ENCODE results near the gene POLD1. TPM values are rescaled to one million over a fixed set of nuclear protein-coding genes. Genes with fewer than 3 reads are reported as not detected.

The POLD1 gene
- total and polyA plus RNA-seq, 2 experiments from 2014 or later: 111 to 173 TPM

DNA sequence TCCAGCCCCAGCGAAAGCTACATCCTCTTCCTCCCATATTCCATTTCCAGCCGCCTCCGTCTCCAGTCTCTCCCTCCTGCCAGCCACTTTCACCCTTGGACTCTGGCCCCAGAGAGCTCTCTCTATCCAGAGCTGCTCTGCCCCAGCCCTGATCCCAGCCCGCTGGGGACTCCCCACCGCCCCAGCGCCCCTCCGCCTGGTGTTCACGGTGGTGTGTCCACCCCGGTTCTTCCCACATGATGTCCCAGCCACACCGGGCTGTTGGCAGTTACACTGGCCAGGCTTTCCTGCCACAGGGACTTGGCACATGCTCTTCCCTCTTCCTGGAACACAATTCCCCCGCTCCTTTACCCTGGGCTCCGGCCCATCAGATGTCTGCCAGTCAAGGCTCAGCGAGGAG lies 80.9 kb downstream of the POLD1 start:
- TF ChIP-seq EZH2 (IDR thresholded peaks at IDR 0.05; ENCODE audit: low read depth, unreplicated experiment) (no peak), JUNB (IDR thresholded peaks at IDR 0.05; ENCODE audit: unreplicated experiment) (no peak), ZNF331 (CRISPR knock-in tag; IDR thresholded peaks at IDR 0.05; ENCODE audit: low read depth) (no peak), STAT1 (IDR thresholded peaks at IDR 0.05; ENCODE audit: unreplicated experiment) (no peak), NANOG (IDR thresholded peaks at IDR 0.05; ENCODE audit: borderline replicate concordance) (no peak), POLR2AphosphoS5 (IDR thresholded peaks at IDR 0.05; ENCODE audit: low read depth) (no peak), ZNF114 (CRISPR knock-in tag; IDR thresholded peaks at IDR 0.05) (no peak), EZH2phosphoT487 (IDR thresholded peaks at IDR 0.05; ENCODE audit: unreplicated experiment) (no peak), CREB1 (CRISPR knock-in tag; IDR thresholded peaks at IDR 0.05; ENCODE audit: low read depth) (no peak)
- TF ChIP-seq, protein P1, sequence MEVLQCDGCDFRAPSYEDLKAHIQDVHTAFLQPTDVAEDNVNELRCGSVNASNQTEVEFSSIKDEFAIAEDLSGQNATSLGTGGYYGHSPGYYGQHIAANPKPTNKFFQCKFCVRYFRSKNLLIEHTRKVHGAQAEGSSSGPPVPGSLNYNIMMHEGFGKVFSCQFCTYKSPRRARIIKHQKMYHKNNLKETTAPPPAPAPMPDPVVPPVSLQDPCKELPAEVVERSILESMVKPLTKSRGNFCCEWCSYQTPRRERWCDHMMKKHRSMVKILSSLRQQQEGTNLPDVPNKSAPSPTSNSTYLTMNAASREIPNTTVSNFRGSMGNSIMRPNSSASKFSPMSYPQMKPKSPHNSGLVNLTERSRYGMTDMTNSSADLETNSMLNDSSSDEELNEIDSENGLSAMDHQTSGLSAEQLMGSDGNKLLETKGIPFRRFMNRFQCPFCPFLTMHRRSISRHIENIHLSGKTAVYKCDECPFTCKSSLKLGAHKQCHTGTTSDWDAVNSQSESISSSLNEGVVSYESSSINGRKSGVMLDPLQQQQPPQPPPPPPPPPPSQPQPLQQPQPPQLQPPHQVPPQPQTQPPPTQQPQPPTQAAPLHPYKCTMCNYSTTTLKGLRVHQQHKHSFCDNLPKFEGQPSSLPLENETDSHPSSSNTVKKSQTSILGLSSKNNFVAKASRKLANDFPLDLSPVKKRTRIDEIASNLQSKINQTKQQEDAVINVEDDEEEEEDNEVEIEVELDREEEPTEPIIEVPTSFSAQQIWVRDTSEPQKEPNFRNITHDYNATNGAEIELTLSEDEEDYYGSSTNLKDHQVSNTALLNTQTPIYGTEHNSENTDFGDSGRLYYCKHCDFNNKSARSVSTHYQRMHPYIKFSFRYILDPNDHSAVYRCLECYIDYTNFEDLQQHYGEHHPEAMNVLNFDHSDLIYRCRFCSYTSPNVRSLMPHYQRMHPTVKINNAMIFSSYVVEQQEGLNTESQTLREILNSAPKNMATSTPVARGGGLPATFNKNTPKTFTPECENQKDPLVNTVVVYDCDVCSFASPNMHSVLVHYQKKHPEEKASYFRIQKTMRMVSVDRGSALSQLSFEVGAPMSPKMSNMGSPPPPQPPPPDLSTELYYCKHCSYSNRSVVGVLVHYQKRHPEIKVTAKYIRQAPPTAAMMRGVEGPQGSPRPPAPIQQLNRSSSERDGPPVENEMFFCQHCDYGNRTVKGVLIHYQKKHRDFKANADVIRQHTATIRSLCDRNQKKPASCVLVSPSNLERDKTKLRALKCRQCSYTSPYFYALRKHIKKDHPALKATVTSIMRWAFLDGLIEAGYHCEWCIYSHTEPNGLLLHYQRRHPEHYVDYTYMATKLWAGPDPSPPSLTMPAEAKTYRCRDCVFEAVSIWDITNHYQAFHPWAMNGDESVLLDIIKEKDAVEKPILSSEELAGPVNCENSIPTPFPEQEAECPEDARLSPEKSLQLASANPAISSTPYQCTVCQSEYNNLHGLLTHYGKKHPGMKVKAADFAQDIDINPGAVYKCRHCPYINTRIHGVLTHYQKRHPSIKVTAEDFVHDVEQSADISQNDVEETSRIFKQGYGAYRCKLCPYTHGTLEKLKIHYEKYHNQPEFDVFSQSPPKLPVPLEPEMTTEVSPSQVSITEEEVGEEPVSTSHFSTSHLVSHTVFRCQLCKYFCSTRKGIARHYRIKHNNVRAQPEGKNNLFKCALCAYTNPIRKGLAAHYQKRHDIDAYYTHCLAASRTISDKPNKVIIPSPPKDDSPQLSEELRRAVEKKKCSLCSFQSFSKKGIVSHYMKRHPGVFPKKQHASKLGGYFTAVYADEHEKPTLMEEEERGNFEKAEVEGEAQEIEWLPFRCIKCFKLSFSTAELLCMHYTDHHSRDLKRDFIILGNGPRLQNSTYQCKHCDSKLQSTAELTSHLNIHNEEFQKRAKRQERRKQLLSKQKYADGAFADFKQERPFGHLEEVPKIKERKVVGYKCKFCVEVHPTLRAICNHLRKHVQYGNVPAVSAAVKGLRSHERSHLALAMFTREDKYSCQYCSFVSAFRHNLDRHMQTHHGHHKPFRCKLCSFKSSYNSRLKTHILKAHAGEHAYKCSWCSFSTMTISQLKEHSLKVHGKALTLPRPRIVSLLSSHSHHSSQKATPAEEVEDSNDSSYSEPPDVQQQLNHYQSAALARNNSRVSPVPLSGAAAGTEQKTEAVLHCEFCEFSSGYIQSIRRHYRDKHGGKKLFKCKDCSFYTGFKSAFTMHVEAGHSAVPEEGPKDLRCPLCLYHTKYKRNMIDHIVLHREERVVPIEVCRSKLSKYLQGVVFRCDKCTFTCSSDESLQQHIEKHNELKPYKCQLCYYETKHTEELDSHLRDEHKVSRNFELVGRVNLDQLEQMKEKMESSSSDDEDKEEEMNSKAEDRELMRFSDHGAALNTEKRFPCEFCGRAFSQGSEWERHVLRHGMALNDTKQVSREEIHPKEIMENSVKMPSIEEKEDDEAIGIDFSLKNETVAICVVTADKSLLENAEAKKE (CRISPR knock-in tag; IDR thresholded peaks at IDR 0.05): no peak
- TF ChIP-seq, protein P2, sequence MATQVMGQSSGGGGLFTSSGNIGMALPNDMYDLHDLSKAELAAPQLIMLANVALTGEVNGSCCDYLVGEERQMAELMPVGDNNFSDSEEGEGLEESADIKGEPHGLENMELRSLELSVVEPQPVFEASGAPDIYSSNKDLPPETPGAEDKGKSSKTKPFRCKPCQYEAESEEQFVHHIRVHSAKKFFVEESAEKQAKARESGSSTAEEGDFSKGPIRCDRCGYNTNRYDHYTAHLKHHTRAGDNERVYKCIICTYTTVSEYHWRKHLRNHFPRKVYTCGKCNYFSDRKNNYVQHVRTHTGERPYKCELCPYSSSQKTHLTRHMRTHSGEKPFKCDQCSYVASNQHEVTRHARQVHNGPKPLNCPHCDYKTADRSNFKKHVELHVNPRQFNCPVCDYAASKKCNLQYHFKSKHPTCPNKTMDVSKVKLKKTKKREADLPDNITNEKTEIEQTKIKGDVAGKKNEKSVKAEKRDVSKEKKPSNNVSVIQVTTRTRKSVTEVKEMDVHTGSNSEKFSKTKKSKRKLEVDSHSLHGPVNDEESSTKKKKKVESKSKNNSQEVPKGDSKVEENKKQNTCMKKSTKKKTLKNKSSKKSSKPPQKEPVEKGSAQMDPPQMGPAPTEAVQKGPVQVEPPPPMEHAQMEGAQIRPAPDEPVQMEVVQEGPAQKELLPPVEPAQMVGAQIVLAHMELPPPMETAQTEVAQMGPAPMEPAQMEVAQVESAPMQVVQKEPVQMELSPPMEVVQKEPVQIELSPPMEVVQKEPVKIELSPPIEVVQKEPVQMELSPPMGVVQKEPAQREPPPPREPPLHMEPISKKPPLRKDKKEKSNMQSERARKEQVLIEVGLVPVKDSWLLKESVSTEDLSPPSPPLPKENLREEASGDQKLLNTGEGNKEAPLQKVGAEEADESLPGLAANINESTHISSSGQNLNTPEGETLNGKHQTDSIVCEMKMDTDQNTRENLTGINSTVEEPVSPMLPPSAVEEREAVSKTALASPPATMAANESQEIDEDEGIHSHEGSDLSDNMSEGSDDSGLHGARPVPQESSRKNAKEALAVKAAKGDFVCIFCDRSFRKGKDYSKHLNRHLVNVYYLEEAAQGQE (IDR thresholded peaks at IDR 0.05; ENCODE audit: unreplicated experiment): no peak
- TF ChIP-seq, protein P3, sequence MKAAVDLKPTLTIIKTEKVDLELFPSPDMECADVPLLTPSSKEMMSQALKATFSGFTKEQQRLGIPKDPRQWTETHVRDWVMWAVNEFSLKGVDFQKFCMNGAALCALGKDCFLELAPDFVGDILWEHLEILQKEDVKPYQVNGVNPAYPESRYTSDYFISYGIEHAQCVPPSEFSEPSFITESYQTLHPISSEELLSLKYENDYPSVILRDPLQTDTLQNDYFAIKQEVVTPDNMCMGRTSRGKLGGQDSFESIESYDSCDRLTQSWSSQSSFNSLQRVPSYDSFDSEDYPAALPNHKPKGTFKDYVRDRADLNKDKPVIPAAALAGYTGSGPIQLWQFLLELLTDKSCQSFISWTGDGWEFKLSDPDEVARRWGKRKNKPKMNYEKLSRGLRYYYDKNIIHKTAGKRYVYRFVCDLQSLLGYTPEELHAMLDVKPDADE (IDR thresholded peaks at IDR 0.05): no peak
- TF ChIP-seq, protein P4, sequence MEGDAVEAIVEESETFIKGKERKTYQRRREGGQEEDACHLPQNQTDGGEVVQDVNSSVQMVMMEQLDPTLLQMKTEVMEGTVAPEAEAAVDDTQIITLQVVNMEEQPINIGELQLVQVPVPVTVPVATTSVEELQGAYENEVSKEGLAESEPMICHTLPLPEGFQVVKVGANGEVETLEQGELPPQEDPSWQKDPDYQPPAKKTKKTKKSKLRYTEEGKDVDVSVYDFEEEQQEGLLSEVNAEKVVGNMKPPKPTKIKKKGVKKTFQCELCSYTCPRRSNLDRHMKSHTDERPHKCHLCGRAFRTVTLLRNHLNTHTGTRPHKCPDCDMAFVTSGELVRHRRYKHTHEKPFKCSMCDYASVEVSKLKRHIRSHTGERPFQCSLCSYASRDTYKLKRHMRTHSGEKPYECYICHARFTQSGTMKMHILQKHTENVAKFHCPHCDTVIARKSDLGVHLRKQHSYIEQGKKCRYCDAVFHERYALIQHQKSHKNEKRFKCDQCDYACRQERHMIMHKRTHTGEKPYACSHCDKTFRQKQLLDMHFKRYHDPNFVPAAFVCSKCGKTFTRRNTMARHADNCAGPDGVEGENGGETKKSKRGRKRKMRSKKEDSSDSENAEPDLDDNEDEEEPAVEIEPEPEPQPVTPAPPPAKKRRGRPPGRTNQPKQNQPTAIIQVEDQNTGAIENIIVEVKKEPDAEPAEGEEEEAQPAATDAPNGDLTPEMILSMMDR (conservative IDR thresholded peaks at IDR 0.05; ENCODE audit: low read depth in 2 of 2): no peak
- Histone ChIP-seq H3K4me3 (no peak overlapping the region), H4K20me1 (replicated peaks; ENCODE audit: insufficient read depth) (no peaks in the 10 kb centered on the region), H3K4me2 (no peak overlapping the region), H2AFZ (no peak overlapping the region), H3K27ac (ENCODE audit: low read depth) (no peak overlapping the region), H3F3A (replicated peaks; ENCODE audit: low read depth) (no peaks in the 10 kb centered on the region), H3K9me2 (ENCODE audit: insufficient read depth) (no peaks in the 10 kb centered on the region), H3K4me1 (ENCODE audit: insufficient read depth) (0 out of 2 replicates have a peak, but pooled peaks cover 3% of the 10 kb centered on the region), H3K27me3 (ENCODE audit: insufficient read depth) (no peaks in the 10 kb centered on the region), H3K36me3 (ENCODE audit: insufficient read depth) (no peaks in the 10 kb centered on the region), H3K79me2 (replicated peaks; ENCODE audit: insufficient read depth) (no peaks in the 10 kb centered on the region)
- Mint-ChIP-seq H3K9me3 (peaks cover 94% of the 10 kb centered on the region), H3K4me3 (no peak overlapping the region), H3K36me3 (ENCODE audit: low read depth) (peaks cover 38% of the 10 kb centered on the region), H3K27me3 (ENCODE audit: insufficient read depth, low read depth, poor library complexity) (peaks cover 10% of the 10 kb centered on the region), H3K27ac (no peak overlapping the region), H3K4me1 (no peaks in the 10 kb centered on the region)
- ATAC-seq (no peak), DNase-seq (ENCODE audit: low spot score) (no peak)

All from GM23338 (cell line).